GM12892 (cell line): ENCODE measurements around the gene PLOD1.

Experiments
- DNase-seq: peaks from one replicate; pipeline ENCODE4 v3.0.0; 2011; ENCODE audit not compliant: insufficient read length
- FAIRE-seq: peaks from 2 replicates; lab custom pipeline; 2011; peaks lifted over from hg19 to GRCh38; lab: Jason Lieb, UNC
- POLR2A ChIP-seq: IDR thresholded peaks from 2 replicates; pipeline ENCODE4 v1.6.1; 2011; ENCODE audit warnings: low read depth, low read length, control low read depth
- POLR2AphosphoS5 ChIP-seq: IDR thresholded peaks from 2 replicates; pipeline ENCODE4 v1.6.1; 2011; ENCODE audit warnings: low read depth, low read length, control low read depth
- TAF1 ChIP-seq: IDR thresholded peaks from 2 replicates; pipeline ENCODE4 v1.6.1; 2011; ENCODE audit warnings: low read depth, mild to moderate bottlenecking, control low read depth, low read length, borderline replicate concordance

Gene PLOD1

GRCh38 chr1:12021616-12022015 is 87.1 kb downstream of the PLOD1 start:
- DNase-seq = no peak
- FAIRE-seq = no peak
- TF ChIP-seq TAF1 (no peak), POLR2A (no peak), POLR2AphosphoS5 (no peak)

GRCh38 chr1:12022036-12022435 is 87.5 kb downstream of the PLOD1 start:
- TF ChIP-seq POLR2A (no peak), TAF1 (no peak), POLR2AphosphoS5 (no peak)
- DNase-seq = no peak
- no peak for FAIRE-seq
